ENCODE data around the gene DNAAF8. TPM values are rescaled to one million over a fixed set of nuclear protein-coding genes. Genes with fewer than 3 reads are reported as not detected.
A peak's percentile ranks its signal among the peaks of the same experiment; 100 is the strongest.

DNAAF8 gene
- polyA plus RNA-seq, 3 donors = 0.04 to 0.36 TPM; not detected in 1

GRCh38 chr16:4769306-4769638, 34.9 kb downstream of the DNAAF8 start:
- peaks cover 1 to 5% (median 2%) of the 10 kb centered on the region in 3 donors for H3K27me3 Mint-ChIP-seq (ENCODE audit: low read depth in 3 of 3)
- Histone ChIP-seq H3K27me3 (ENCODE audit: control insufficient read depth in 2 of 2, insufficient read depth in 2 of 2, low read length in 2 of 2) (no peaks in the 10 kb centered on the region), H3K4me2 (replicated peaks; ENCODE audit: extremely low read depth, low read length, poor library complexity, severe bottlenecking) (peak overlapping the region; percentile 87), H2AFZ (ENCODE audit: insufficient read depth, low read depth, low read length, poor library complexity, severe bottlenecking) (peak overlapping the region; percentile 84), H3K27ac (ENCODE audit: low read depth in 1 of 2, low read length in 2 of 2) (no peak overlapping the region), H3K79me2 (ENCODE audit: insufficient read depth, low read length) (peaks cover 16% of the 10 kb centered on the region), H4K20me1 (ENCODE audit: insufficient read depth, low read length) (no peaks in the 10 kb centered on the region), H3K4me3 (replicated peaks in 1 of 3; ENCODE audit: low read depth in 2 of 3, low read length in 3 of 3) (peak overlapping the region in 2 of 3 experiments; percentile 68 to 82), H3K9me3 (replicated peaks in 1 of 2; ENCODE audit: control insufficient read depth in 1 of 2, insufficient read depth in 1 of 2, low read length in 2 of 2) (no peaks in the 10 kb centered on the region), H3K4me1 (ENCODE audit: control insufficient read depth in 1 of 2, insufficient read depth in 2 of 2, low read length in 2 of 2) (peaks cover 25 to 40% of the 10 kb centered on the region in 2 donors), H3K36me3 (replicated peaks in 1 of 2; ENCODE audit: control insufficient read depth in 1 of 2, insufficient read depth in 2 of 2, low read length in 2 of 2) (peaks cover 0 to 3% of the 10 kb centered on the region in 2 donors), H3K9ac (ENCODE audit: insufficient read depth, low read length, poor library complexity, severe bottlenecking) (no peak overlapping the region)
- peaks cover 34% of the 10 kb centered on the region for H3K4me1 Mint-ChIP-seq
- peak overlapping the region in 4 of 7 donors; percentile 47 to 96 (median 78) for H3K27ac Mint-ChIP-seq
- no peak for DNase-seq
- H3K9me3 Mint-ChIP-seq = peaks cover 0 to 1% (median 0%) of the 10 kb centered on the region in 7 donors
- no peak for TF ChIP-seq CTCF (IDR thresholded peaks at IDR 0.05)
- intact Hi-C loops (cut with micrococcal nuclease) = loop anchor here (2.0 to 5.0 kb wide), 2 partner anchors 32 to 33 kb away; partner anchors contain the start of gene ROGDI (in 1 of the 2)
- H3K4me3 Mint-ChIP-seq = peak overlapping the region; percentile 88 to 97
- 60% methylated on average over 7 of the region's 7 CpGs for WGBS (ENCODE audit: insufficient coverage)
- H3K36me3 Mint-ChIP-seq = peaks cover 0 to 11% of the 10 kb centered on the region in 2 donors

GRCh38 chr16:4771646-4772045, 37.3 kb downstream of the DNAAF8 start:
- Histone ChIP-seq H4K20me1 (ENCODE audit: insufficient read depth, low read length) (no peaks in the 10 kb centered on the region), H3K27ac (ENCODE audit: low read depth in 1 of 2, low read length in 2 of 2) (no peak overlapping the region), H3K4me1 (ENCODE audit: control insufficient read depth in 1 of 2, insufficient read depth in 2 of 2, low read length in 2 of 2) (peaks cover 21 to 31% of the 10 kb centered on the region in 2 donors), H3K9ac (ENCODE audit: insufficient read depth, low read length, poor library complexity, severe bottlenecking) (no peak overlapping the region), H3K79me2 (ENCODE audit: insufficient read depth, low read length) (peaks cover 4% of the 10 kb centered on the region), H3K36me3 (replicated peaks in 1 of 2; ENCODE audit: control insufficient read depth in 1 of 2, insufficient read depth in 2 of 2, low read length in 2 of 2) (no peaks in the 10 kb centered on the region), H3K4me3 (replicated peaks in 1 of 3; ENCODE audit: low read depth in 2 of 3, low read length in 3 of 3) (no peak overlapping the region), H3K9me3 (replicated peaks in 1 of 2; ENCODE audit: control insufficient read depth in 1 of 2, insufficient read depth in 1 of 2, low read length in 2 of 2) (no peaks in the 10 kb centered on the region), H3K27me3 (ENCODE audit: control insufficient read depth in 2 of 2, insufficient read depth in 2 of 2, low read length in 2 of 2) (no peaks in the 10 kb centered on the region), H3K4me2 (replicated peaks; ENCODE audit: extremely low read depth, low read length, poor library complexity, severe bottlenecking) (no peak overlapping the region), H2AFZ (ENCODE audit: insufficient read depth, low read depth, low read length, poor library complexity, severe bottlenecking) (no peak overlapping the region)
- Mint-ChIP-seq H3K36me3 (no peaks in the 10 kb centered on the region), H3K4me1 (peaks cover 34% of the 10 kb centered on the region), H3K4me3 (no peak overlapping the region), H3K27ac (no peak overlapping the region), H3K9me3 (peaks cover 0 to 2% (median 0%) of the 10 kb centered on the region in 7 donors), H3K27me3 (ENCODE audit: low read depth in 3 of 3) (peaks cover 1 to 3% (median 2%) of the 10 kb centered on the region in 3 donors)
- no CpG with 5 or more reads among the region's 3 CpGs for WGBS (ENCODE audit: insufficient coverage)
- no peak for DNase-seq
- TF ChIP-seq CTCF (IDR thresholded peaks at IDR 0.05) = no peak
- intact Hi-C loops (cut with micrococcal nuclease) = no loop called here
